Keratinocyte (primary cell): Measurements from ENCODE around the gene MUTYH.

Source experiments
- CTCF ChIP-seq, 3 experiments: IDR thresholded peaks in 1 of 3; conservative IDR thresholded peaks in 1 of 3; optimal IDR thresholded peaks in 1 of 3; 2 replicates in 2 of 3; 3 replicates in 1 of 3; pipeline versions ENCODE3 to v1.5.1; 2011; ENCODE audit warnings: low read length in 3 of 3, mild to moderate bottlenecking in 3 of 3, moderate library complexity in 2 of 3, control low read depth in 1 of 3, inconsistent platforms in 1 of 3; ENCODE audit not compliant: insufficient read depth in 2 of 3; ENCODE audit errors: extremely low read depth in 1 of 3
- EZH2 ChIP-seq: IDR thresholded peaks from one replicate; pipeline ENCODE4 v1.6.1; 2012; ENCODE audit warnings: inconsistent platforms, mild to moderate bottlenecking, low read length, moderate library complexity

DNA sequence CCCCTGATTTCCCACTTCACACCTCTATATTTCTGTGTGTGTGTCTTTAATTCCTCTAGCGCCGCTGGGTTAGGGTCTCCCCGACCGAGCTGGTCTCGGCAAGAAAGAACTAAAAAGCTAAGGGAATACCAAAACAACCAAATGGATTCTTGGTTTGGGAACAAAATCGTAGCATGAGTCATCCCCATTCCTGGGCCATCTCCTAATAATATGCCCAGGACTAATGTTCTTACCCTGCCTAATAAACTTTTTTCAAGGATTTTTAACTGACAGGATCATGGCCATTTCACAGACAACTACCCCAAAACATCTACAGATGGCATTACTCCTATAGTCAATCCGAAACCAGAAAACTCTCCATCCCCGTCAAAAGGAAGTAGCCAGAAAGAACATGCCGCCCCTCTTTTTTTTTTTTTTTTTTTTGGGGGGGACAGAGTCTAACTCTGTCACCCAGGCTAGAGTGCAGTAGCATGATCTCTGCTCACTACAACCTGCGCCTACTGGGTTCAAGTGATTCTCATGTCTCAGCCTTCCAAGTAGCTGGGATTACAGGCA lies 17.7 kb downstream of the MUTYH start:
- TF ChIP-seq CTCF (optimal IDR thresholded peaks at IDR 0.05 in 1 of 3, IDR thresholded peaks at IDR 0.05 in 1 of 3, conservative IDR thresholded peaks at IDR 0.05 in 1 of 3; ENCODE audit: extremely low read depth in 1 of 3, insufficient read depth in 2 of 3, low read length in 3 of 3) (no peak), EZH2 (no peak)
